ENCODE results near the gene STIM1.

STIM1 gene

GRCh38 chr11:3959903-3960265 lies 104.4 kb downstream of the STIM1 start:
- Histone ChIP-seq H3K9me3 (ENCODE audit: insufficient read depth, low read length) (no peaks in the 10 kb centered on the region), H3K9me2 (replicated peaks; ENCODE audit: insufficient read depth, low read length) (no peaks in the 10 kb centered on the region), H3K36me3 (ENCODE audit: low read length) (no peaks in the 10 kb centered on the region), H4K20me1 (ENCODE audit: low read depth, low read length) (no peaks in the 10 kb centered on the region), H3K4me2 (ENCODE audit: low read depth, low read length, poor library complexity, severe bottlenecking) (no peak overlapping the region), H3K27ac (ENCODE audit: low read depth, low read length) (no peak overlapping the region), H2AFZ (ENCODE audit: low read depth, low read length, severe bottlenecking) (no peak overlapping the region), H3K9ac (ENCODE audit: low read length) (no peak overlapping the region), H3F3A (ENCODE audit: insufficient read depth) (no peaks in the 10 kb centered on the region), H3K79me2 (ENCODE audit: insufficient read depth, low read length) (no peaks in the 10 kb centered on the region), H3K4me3 (ENCODE audit: insufficient read depth, low read length, poor library complexity, severe bottlenecking) (no peak overlapping the region), H3K27me3 (ENCODE audit: low read length) (no peaks in the 10 kb centered on the region)
- no peak for TF ChIP-seq CTCF (IDR thresholded peaks at IDR 0.05; ENCODE audit: insufficient read depth, low read length, poor library complexity, severe bottlenecking)

- Histone ChIP-seq H3F3A (ENCODE audit: insufficient read depth) (no peaks in the 10 kb centered on the region), H3K9me3 (ENCODE audit: insufficient read depth, low read length) (no peaks in the 10 kb centered on the region), H3K27me3 (ENCODE audit: low read length) (no peaks in the 10 kb centered on the region), H3K36me3 (ENCODE audit: low read length) (no peaks in the 10 kb centered on the region), H2AFZ (ENCODE audit: low read depth, low read length, severe bottlenecking) (no peak overlapping the region), H3K9ac (ENCODE audit: low read length) (no peak overlapping the region), H3K4me2 (ENCODE audit: low read depth, low read length, poor library complexity, severe bottlenecking) (no peak overlapping the region), H3K27ac (ENCODE audit: low read depth, low read length) (no peak overlapping the region), H3K79me2 (ENCODE audit: insufficient read depth, low read length) (no peaks in the 10 kb centered on the region), H3K9me2 (replicated peaks; ENCODE audit: insufficient read depth, low read length) (no peaks in the 10 kb centered on the region), H4K20me1 (ENCODE audit: low read depth, low read length) (no peaks in the 10 kb centered on the region), H3K4me3 (ENCODE audit: insufficient read depth, low read length, poor library complexity, severe bottlenecking) (no peak overlapping the region)
- TF ChIP-seq CTCF (IDR thresholded peaks at IDR 0.05; ENCODE audit: insufficient read depth, low read length, poor library complexity, severe bottlenecking) (no peak), EZH2phosphoT487 (conservative IDR thresholded peaks at IDR 0.05; ENCODE audit: low read length) (no peak)
Observed at GRCh38 chr11:3962406-3962840, 107.0 kb downstream of the STIM1 start.

- no peaks in the 10 kb centered on the region for H3K9me3 ChIP-seq (ENCODE audit: insufficient read depth, low read length)
- H2AFZ ChIP-seq (ENCODE audit: low read depth, low read length, severe bottlenecking), result no peak overlapping the region
- H4K20me1 ChIP-seq (ENCODE audit: low read depth, low read length), result no peaks in the 10 kb centered on the region
- no peaks in the 10 kb centered on the region for H3K79me2 ChIP-seq (ENCODE audit: insufficient read depth, low read length)
- H3K27me3 ChIP-seq (ENCODE audit: low read length), result no peaks in the 10 kb centered on the region
- H3K4me3 ChIP-seq (ENCODE audit: insufficient read depth, low read length, poor library complexity, severe bottlenecking), result no peak overlapping the region
- no peak overlapping the region for H3K9ac ChIP-seq (ENCODE audit: low read length)
- H3K9me2 ChIP-seq (replicated peaks; ENCODE audit: insufficient read depth, low read length), result no peaks in the 10 kb centered on the region
- TF ChIP-seq EZH2phosphoT487 (conservative IDR thresholded peaks at IDR 0.05; ENCODE audit: low read length) (no peak), CTCF (IDR thresholded peaks at IDR 0.05; ENCODE audit: insufficient read depth, low read length, poor library complexity, severe bottlenecking) (no peak)
- H3F3A ChIP-seq (ENCODE audit: insufficient read depth), result no peaks in the 10 kb centered on the region
- no peak overlapping the region for H3K27ac ChIP-seq (ENCODE audit: low read depth, low read length)
- no peaks in the 10 kb centered on the region for H3K36me3 ChIP-seq (ENCODE audit: low read length)
- no peak overlapping the region for H3K4me2 ChIP-seq (ENCODE audit: low read depth, low read length, poor library complexity, severe bottlenecking)
Observed at GRCh38 chr11:3964056-3964455, 108.6 kb downstream of the STIM1 start.

Measured in SU-DHL-6 (cell line).